Keratinocyte (primary cell): ENCODE measurements around the gene CCL7.

Experiments
- EZH2 ChIP-seq: IDR thresholded peaks from one replicate; pipeline ENCODE4 v1.6.1; 2012; ENCODE audit warnings: inconsistent platforms, mild to moderate bottlenecking, low read length, moderate library complexity
- TF ChIP-seq, protein P1 (sequence below), 3 experiments: IDR thresholded peaks in 1 of 3; conservative IDR thresholded peaks in 1 of 3; optimal IDR thresholded peaks in 1 of 3; 2 replicates in 2 of 3; 3 replicates in 1 of 3; pipeline versions ENCODE3 to v1.5.1; 2011; ENCODE audit warnings: low read length in 3 of 3, mild to moderate bottlenecking in 3 of 3, moderate library complexity in 2 of 3, control low read depth in 1 of 3, inconsistent platforms in 1 of 3; ENCODE audit not compliant: insufficient read depth in 2 of 3; ENCODE audit errors: extremely low read depth in 1 of 3

DNA sequence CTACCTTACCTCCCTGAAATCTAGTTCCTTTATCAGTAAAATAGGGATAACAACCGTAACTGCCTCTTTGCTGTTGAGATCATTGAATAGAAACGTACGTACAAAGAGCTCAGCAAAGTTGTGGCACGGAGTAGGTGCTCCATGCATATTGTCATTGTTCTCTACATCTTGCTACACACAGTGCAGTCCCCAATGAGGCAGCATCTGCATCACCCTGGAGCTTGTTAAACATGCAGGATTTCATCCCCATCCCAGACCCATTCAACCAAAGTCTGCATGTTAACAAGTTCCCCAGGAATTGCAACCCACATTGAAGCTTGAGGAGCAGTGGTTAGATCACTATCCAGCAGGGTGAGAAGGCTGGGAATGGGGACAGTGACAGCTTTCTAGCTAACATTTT, 48.6 kb upstream of the CCL7 start:
- TF ChIP-seq, protein P1, sequence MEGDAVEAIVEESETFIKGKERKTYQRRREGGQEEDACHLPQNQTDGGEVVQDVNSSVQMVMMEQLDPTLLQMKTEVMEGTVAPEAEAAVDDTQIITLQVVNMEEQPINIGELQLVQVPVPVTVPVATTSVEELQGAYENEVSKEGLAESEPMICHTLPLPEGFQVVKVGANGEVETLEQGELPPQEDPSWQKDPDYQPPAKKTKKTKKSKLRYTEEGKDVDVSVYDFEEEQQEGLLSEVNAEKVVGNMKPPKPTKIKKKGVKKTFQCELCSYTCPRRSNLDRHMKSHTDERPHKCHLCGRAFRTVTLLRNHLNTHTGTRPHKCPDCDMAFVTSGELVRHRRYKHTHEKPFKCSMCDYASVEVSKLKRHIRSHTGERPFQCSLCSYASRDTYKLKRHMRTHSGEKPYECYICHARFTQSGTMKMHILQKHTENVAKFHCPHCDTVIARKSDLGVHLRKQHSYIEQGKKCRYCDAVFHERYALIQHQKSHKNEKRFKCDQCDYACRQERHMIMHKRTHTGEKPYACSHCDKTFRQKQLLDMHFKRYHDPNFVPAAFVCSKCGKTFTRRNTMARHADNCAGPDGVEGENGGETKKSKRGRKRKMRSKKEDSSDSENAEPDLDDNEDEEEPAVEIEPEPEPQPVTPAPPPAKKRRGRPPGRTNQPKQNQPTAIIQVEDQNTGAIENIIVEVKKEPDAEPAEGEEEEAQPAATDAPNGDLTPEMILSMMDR (optimal IDR thresholded peaks at IDR 0.05 in 1 of 3, IDR thresholded peaks at IDR 0.05 in 1 of 3, conservative IDR thresholded peaks at IDR 0.05 in 1 of 3; ENCODE audit: extremely low read depth in 1 of 3, insufficient read depth in 2 of 3, low read length in 3 of 3) = no peak
- no peak for TF ChIP-seq EZH2
